ENCODE measurements around the gene CCDC92.

The CCDC92 gene

GRCh38 chr12:123965382-123965781 is 7.2 kb downstream of the CCDC92 start:
- TF ChIP-seq TAF1 (IDR thresholded peaks at IDR 0.05; ENCODE audit: borderline replicate concordance, insufficient read depth, low read length) (no peak), FOXP2 (optimal IDR thresholded peaks at IDR 0.05; ENCODE audit: borderline replicate concordance, extremely low read depth, extremely low read length, insufficient read depth) (no peak), SIN3A (IDR thresholded peaks at IDR 0.05; ENCODE audit: borderline replicate concordance, insufficient read depth, low read length) (no peak), POLR2AphosphoS5 (IDR thresholded peaks at IDR 0.05; ENCODE audit: low read depth, low read length) (no peak)
- TF ChIP-seq, protein P1, sequence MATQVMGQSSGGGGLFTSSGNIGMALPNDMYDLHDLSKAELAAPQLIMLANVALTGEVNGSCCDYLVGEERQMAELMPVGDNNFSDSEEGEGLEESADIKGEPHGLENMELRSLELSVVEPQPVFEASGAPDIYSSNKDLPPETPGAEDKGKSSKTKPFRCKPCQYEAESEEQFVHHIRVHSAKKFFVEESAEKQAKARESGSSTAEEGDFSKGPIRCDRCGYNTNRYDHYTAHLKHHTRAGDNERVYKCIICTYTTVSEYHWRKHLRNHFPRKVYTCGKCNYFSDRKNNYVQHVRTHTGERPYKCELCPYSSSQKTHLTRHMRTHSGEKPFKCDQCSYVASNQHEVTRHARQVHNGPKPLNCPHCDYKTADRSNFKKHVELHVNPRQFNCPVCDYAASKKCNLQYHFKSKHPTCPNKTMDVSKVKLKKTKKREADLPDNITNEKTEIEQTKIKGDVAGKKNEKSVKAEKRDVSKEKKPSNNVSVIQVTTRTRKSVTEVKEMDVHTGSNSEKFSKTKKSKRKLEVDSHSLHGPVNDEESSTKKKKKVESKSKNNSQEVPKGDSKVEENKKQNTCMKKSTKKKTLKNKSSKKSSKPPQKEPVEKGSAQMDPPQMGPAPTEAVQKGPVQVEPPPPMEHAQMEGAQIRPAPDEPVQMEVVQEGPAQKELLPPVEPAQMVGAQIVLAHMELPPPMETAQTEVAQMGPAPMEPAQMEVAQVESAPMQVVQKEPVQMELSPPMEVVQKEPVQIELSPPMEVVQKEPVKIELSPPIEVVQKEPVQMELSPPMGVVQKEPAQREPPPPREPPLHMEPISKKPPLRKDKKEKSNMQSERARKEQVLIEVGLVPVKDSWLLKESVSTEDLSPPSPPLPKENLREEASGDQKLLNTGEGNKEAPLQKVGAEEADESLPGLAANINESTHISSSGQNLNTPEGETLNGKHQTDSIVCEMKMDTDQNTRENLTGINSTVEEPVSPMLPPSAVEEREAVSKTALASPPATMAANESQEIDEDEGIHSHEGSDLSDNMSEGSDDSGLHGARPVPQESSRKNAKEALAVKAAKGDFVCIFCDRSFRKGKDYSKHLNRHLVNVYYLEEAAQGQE (IDR thresholded peaks at IDR 0.05; ENCODE audit: insufficient read depth in 1 of 2, low read depth in 2 of 2, low read length in 2 of 2) = no peak

DNA sequence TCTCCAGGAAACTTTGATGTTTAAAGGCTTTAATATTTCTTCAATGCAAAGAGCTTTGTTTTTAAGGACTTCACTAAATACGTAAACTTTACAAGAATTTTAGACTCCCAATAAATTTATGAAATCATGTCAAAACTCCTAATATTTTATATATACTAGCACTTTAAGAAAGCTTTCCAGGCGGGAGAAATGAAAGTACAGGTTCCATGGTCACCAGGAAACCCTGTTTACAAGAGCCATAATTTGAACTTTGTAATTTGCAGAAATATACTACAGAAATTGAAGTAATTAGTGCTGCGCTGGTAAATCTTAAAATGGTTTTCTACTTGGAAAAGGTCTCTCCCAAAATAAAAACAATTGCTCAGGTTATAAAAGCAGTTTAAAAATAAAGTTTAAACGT is 8.8 kb downstream of the CCDC92 start:
- TF ChIP-seq SIN3A (IDR thresholded peaks at IDR 0.05; ENCODE audit: borderline replicate concordance, insufficient read depth, low read length) = no peak
- TF ChIP-seq, protein P1 (IDR thresholded peaks at IDR 0.05; ENCODE audit: insufficient read depth in 1 of 2, low read depth in 2 of 2, low read length in 2 of 2) = no peak
- no peak for TF ChIP-seq TAF1 (IDR thresholded peaks at IDR 0.05; ENCODE audit: borderline replicate concordance, insufficient read depth, low read length)

- TF ChIP-seq TAF1 (IDR thresholded peaks at IDR 0.05; ENCODE audit: borderline replicate concordance, insufficient read depth, low read length) (no peak), POLR2AphosphoS5 (IDR thresholded peaks at IDR 0.05; ENCODE audit: low read depth, low read length) (no peak), FOXP2 (optimal IDR thresholded peaks at IDR 0.05; ENCODE audit: borderline replicate concordance, extremely low read depth, extremely low read length, insufficient read depth) (no peak), SIN3A (IDR thresholded peaks at IDR 0.05; ENCODE audit: borderline replicate concordance, insufficient read depth, low read length) (no peak)
- TF ChIP-seq, protein P1 (IDR thresholded peaks at IDR 0.05; ENCODE audit: insufficient read depth in 1 of 2, low read depth in 2 of 2, low read length in 2 of 2) = no peak
Measured at GRCh38 chr12:123962513-123962912, 10.1 kb downstream of the CCDC92 start.

GRCh38 chr12:123961585-123962345 is 10.9 kb downstream of the CCDC92 start:
- TF ChIP-seq SIN3A (IDR thresholded peaks at IDR 0.05; ENCODE audit: borderline replicate concordance, insufficient read depth, low read length) = no peak
- TF ChIP-seq, protein P1 (IDR thresholded peaks at IDR 0.05; ENCODE audit: insufficient read depth in 1 of 2, low read depth in 2 of 2, low read length in 2 of 2) = no peak
- no peak for TF ChIP-seq TAF1 (IDR thresholded peaks at IDR 0.05; ENCODE audit: borderline replicate concordance, insufficient read depth, low read length)
- TF ChIP-seq FOXP2 (optimal IDR thresholded peaks at IDR 0.05; ENCODE audit: borderline replicate concordance, extremely low read depth, extremely low read length, insufficient read depth) = no peak
- TF ChIP-seq POLR2AphosphoS5 (IDR thresholded peaks at IDR 0.05; ENCODE audit: low read depth, low read length) = no peak

Data from PFSK-1 (cell line).